Heart left ventricle (tissue), 13 donors: ENCODE results near the gene HTRA3.

Experiments used
- CTCF ChIP-seq, 12 donors: fragments of 200-600 bp; sonication (generic) in 4 of 12; IDR thresholded peaks; one replicate each; pipeline versions ENCODE4 v1.5.0 to v1.8.0; 2018 to 2022; ENCODE audit warnings: antibody characterized with exemption in 12 of 12, mild to moderate bottlenecking in 5 of 12
- POLR2A ChIP-seq, 2 donors: fragments of 450-650 bp; IDR thresholded peaks; one replicate each; pipeline ENCODE4 v1.6.1; 2017; ENCODE audit warnings: antibody characterized with exemption in 2 of 2, mild to moderate bottlenecking in 2 of 2, moderate library complexity in 2 of 2
- donor health status: ischemic (EF 13 %, LVEDD 7.1; RV severe dilation, severe dysfunction).
- donor health status: DM: no; HTN: yes; CAD: no.
- donor health status: DM: no; HTN: no; CAD: no.
- donor health status: ischemic (EF 25% LVEDD 6.9; RV normal size, moderate dysfunction).
- donor health status: ischemic (EF 25% LVEDD 5.7; RV mildly dilated, moderate dysfunction).
- donor health status: ischemic (EF 35%, LVEDD 5.7; RV mildly dilated, moderate dysfunction).
- donor health status: nonischemic (EF 11% LVEDD 7.7; RV severe dilation, severe dysfunction).
- donor health status: DM: yes; HTN: yes; CAD: no.
- donor health status: PGD.
- donor health status: ischemic (EF 29% LVEDD 5.4; RV normal size, mild dysfunction).
- donor health status: nonischemic (EF 23%, LVEDD 6.1; RV moderate dilation, normal function).

DNA sequence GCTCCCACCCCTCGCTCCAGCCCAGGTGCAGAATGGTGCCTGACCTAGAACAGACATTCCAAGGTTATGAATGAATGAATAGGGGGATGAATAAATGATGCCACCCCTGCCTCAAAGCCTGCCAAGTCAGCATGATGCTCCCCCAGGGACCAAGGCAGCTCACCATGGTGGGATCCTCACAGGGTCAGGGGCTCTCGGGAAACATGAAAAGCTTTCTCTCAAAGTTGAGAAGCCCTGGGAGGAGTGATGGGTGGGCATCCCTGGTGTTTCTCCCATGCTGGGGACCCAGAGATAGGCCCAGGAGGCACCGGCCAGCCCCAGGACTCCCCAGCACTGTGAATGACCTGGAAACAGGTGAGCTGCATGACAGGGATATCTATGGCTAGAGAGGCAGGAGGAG lies 58.9 kb downstream of the HTRA3 start:
- no peak for TF ChIP-seq CTCF (IDR thresholded peaks at IDR 0.05)
- TF ChIP-seq POLR2A (IDR thresholded peaks at IDR 0.05): no peak
